Activated CD8-positive, alpha-beta memory T cell treated with anti-CD3 and anti-CD28 coated beads, Interleukin-2, amount 50 U/mL, for 48 hours (primary cell): ENCODE measurements around the gene WT1.

ENCODE experiments used
- DNase-seq: peaks from one replicate; pipeline ENCODE4 v3.0.0-alpha.2; 2020

WT1 gene

DNA sequence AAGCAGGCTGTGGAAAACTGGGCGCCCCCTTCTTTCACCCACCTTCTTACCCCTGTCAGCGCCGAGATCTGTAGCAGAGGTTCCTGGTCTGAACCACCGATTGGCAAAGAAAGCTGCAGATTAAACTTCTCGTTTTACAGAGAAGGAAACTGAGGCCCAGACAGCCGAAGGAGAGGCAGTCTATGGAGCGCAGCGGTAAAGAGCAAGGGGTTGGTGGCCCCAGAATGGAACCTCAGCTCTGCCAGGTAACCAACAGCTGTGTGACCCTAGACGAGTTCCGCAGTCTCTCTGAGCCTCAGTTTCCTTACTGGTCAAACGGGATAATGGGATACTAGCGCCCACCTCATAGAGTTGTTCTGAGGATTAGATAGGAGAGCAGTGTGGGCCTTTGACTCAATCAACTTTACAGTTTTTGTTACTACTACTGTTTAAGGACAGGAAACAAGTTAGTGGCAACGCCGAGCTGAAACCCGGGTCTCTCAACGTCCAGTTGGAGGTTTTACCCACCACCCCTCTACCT, 3.1 kb upstream of the WT1 start:
- no peak for DNase-seq

DNA sequence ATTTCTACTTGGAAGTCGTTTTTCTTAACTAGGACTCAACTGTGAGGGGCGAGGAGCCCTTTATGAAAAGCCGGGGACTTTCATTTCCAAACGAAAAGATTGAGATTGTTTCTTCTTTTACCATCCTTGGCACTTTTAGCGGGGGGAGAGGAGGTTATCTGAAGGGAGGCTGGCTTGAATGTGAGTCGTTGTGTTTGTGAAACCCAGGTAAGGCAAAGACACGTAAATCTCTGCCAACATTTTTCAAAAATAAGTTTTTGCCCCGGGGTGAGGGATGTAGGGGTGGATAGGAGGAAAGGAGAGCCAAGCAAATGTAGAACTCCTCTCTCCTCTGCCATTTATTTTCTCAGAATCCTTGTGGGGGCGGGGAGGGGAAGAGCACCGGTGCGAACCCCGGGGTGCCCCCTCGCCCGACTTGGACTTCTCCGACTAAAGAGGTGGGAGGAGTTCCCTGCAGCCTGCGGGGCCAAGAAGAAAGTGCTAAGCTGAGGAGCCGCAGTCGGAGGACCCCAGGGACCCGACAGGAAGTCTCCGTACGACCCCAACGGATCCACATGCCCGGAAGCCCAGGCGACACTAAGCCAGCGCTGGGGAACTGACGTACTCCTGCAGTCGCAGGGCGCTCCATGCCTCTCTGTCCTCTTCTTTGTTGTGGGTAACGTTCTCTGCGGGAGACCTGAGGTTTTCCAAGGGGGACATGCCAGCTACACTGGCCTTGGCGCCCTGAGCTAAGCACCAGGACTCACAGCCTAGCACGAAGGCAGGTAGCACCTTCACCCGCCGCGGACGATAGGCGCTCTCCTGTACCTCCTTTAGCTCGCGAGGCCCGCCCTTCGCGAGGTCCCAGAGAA, 2.4 kb upstream of the WT1 start:
- DNase-seq: peak; percentile 58

DNA sequence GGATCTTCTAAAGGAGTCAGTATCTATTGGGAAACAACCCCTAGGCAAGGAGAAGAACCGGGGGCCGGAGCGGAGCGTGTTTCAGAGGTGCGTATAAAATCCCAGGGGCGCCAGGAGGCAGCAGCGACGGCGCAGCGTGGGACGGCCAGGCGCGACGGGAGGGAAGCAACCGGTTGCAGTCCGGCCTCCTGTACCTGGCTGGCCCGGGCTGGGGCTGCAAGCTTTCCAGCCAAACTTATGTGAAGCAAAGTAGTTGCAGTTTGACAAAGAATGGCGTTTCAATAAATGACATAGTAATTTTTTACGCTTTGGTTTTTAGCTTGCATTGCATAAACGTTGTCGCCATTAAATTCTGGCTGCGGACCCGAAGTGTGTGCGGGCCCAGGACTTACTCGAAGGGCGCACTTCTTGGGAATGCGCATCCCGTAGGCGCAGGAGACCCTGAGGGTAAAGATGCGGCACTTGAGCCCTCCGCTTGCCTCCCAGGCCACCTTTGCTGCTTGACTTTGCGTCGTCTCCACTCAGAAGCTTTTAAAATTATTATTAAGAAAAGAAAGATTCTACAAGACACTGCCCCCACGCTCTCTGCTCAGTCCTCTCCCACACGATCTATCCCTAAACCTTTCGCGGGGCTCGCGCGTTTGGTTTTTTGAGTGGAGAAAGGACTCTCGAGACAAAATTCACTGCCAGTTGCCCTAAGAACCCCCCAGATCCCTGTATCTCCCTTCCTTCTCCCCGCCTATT, 1.6 kb upstream of the WT1 start:
- DNase-seq: peak; percentile 52

DNA sequence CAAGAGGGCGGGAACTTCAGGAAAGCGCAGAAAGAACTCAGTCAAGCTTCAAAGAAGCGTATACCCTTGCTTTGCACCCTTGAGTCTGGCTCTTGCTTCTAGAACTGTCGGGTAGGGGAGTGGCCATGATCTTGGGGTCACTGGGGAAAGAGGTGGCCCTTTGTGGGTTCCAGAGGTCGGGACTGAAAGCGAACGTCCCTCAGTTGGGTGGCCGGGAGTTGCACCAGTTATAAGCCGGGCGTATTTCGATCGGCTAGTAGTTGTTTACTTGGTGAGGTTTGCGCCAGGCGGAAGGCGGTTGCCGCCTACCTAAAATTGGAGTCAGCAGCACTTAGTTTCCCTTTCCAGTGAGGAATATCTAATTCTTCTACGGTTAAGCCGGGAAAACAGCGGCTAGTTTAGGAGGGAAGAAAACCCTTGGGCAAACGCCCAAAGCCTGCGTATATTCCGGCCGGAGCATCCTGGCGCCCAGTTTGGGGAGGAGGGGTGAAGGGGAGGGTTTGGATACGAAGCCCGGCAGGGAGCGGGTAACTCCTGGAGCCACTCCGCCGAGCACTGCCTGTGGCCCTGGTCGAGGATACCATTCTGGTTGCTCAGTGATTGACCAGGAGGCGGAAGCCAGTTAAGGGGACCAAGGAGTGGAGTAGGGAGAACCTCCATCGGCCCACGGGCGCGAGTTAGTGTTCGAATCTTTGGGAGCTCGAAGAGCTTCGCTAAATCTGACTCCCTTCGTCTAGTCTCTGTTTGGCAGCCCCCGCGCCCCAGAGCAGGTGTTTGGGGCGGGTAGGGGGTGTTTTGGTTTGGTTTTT, 807 bp upstream of the WT1 start:
- peak; percentile 53 for DNase-seq

DNA sequence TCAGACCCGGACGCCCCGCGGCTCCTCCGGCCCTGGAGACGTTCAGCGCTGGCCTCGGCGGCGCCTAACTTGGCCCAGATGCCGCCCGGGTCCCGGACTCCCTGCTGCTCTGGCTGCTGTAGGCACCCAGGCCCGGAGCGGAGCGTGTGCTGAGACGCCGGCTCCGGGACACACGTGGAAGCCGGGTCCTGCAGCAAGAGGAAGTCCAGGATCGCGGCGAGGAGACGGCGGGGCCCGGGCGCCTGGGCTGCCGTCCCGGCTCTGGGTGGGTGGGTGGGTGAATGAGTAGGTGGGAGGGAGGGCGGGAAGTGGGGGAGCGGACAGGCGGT, 223 bp downstream of the WT1 start:
- DNase-seq: no peak

DNA sequence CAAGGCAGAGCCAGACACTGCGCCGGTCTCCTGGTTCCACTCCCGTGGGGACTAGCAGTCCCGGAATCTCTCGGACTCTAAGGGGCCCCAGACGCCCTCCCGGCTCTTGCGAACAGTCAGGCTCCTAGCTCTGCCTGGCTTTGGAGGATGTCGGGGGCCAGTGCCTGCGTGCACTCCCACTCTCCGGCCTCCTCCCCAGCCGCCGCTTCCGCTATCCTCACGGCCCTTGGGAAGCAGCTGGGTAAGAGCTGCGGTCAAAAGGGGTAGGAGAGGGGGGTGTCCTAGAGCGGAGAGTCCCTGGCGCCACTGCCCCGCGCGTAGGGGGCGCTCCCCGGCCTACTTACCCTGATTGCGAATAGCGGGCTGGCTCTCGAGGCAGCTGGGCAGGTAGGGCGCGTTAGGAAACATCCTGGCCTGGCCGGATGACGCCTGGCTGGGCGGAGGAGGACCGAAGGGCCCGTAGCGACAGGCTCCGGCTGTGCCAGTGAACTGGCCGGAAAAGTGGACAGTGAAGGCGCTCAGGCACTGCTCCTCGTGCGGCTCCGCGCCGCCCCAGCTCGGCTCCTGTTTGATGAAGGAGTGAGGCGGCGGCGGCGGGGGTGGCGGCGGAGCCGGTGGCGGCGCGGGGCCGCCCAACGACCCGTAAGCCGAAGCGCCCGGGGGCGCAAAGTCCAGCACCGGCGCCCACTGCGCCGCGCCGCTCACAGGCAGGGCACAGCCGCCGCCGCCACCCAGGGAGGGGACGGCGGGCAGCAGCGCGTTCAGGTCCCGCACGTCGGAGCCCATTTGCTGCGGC, 785 bp downstream of the WT1 start:
- peak; percentile 56 for DNase-seq

DNA sequence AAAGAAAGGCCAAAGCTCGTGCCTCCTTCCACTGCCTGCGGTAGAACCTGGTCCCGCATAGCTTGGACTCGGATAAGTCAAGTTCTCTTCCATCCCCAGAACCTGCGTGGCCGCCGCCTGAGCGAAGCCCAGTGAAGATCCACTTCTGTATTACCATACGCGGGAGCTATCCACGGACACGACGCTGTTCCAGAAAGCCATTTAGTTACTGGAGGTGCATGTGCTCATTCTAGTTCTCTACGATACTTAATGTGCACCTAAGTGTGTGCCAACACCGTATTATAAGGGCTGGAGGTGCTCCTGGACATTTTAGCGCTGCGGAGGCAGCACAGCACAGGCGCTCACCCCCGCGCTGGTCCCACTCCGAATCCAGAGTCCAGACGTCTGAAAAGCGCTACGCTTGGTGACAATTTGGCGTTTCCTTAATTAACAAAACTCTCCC, 1.4 kb downstream of the WT1 start:
- DNase-seq: peak; percentile 53

DNA sequence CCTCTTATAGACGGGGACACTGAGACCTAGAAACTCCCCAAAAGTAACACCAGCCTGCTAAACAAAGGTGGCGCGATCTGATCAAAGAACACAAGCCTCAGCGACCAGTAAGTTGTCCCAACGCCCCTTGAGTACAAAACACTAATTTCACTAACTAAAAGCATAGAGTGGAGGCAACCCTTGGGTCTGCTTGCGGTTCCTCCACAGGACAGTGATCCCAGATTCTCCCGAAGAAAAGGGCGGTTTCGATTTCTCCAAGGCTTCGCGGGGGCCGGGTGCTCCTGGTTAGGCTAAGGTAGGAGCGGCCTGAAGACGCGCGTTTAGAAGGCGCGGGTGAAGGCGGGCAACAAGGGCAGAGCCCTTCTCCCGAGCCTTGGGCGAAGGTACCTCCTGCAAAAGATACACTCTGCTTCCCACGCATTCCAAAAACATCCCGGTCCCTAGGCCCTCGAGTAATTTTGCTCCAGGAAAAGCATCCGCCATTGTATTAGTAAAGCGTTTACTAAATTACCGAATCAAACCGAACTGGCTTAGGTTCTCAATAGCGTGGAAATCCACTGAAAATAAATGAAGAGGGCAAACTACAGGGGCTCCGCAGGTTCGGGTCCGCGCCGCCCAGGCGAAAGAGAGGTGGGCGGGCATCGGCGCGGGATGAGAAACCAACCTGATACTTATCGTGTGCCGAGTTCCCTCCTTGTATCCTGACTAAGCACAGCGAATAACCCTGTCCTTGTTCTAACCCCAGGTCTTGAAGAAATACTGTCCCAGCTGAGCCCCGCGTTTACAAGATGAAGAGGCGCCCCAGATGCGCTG, 2.0 kb downstream of the WT1 start:
- DNase-seq: peak; percentile 49

DNA sequence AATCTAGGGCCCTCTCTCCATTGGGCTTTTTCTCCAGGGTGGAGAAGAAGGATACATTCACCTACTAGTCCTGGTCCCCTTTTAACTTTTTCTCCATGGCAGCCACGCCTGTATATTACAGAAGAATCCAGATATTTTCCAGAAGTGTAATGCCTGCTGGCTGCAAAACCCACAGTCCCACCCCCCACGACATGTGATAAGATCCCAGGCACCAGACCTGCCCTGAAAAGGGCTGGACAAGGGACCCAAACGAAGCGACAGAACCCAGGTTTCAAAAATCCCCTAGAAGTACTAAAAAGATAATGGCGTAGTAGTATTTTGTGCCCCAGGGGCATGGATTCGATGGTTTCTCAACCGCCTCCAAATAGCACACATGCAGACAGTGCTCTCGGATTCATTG, 2.8 kb downstream of the WT1 start:
- no peak for DNase-seq

DNA sequence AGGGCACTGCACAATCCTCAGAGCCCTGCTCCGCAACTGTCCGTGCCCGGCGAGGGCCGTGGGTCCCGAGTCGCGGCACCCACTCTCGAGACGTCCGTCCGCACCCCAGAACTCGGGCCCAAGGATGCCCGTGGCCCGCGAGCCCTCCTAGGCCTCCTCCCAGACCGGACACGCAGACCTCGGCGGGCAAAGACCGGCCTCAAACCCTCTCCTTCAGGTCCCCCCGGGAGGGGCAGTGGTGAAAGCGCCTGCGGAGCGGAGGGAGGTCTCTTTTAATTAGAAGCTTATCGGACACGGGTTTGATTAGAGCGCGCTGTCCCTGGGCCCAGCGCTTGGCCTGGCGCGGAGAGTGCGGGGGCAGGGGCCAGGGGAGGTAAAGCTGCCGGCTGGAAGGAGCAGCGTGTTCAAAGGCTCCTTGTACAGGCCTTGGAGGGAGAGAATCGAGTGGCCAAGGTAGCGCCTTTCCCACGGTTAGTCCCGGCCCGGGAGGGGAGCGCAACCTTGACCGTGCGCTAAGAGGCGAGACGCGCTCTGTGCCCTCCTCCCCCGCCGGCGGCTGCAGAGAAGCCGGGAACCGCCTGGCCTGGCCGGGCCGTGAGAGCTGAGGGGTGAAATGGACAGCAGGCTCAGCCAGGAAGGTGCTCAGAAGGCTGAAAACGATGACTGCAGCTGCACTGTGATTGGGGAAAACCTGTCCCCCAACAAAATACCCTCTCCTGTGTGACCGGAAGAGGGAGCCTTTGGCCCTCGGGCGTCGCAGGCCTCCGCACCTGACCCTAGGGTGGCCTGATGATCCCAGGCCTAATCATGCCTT, 4.6 kb downstream of the WT1 start:
- DNase-seq: no peak

DNA sequence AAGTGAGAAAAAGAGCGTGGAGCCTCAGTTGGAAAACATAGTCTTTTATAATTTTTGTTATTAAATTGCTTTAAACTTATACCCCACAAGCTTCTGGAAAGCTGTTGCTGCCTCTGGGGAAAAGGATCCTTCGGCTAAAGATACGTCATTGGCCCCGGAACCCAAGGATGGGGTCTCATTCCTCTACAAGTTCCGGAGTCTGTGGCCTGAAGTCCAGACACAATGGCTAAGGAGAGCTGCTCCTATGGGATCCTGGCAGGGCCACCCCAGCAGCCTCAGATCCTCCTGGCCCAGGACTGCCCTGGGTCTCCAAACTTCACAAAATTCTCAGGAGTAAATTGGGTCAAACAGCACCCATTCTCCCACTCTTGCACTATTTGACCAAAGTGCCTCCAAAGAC, 5.9 kb downstream of the WT1 start:
- no peak for DNase-seq

DNA sequence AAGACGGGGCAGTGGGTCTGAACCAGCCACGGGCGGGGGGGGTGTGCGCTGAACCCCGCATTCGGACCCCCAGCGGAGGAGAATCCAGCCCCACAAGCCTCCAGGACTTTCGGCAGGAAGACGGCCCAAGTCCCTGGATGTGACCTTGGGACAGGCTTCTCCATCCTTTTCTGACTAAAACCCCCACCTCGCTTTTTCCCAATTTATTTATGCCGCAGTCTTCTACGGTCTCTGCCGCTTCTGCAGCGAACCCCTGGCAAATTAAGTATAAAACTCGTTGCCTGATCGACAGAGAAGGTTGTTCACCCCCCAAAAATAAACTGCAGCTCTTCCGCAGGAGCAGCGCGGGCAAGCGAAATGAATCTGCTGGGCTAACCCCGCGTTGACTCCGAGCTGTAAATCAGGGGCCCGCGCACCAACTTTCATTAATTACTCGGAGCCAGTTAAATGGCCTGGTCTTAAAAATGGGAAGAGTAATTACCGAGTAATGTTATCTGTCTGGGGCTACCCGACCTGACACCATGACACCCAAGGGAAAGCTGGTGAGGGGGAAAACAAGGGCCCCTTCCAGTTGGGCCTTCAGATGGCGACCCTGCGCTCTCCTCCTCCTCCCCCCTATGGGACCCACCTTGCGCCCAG, 6.6 kb downstream of the WT1 start:
- no peak for DNase-seq

DNA sequence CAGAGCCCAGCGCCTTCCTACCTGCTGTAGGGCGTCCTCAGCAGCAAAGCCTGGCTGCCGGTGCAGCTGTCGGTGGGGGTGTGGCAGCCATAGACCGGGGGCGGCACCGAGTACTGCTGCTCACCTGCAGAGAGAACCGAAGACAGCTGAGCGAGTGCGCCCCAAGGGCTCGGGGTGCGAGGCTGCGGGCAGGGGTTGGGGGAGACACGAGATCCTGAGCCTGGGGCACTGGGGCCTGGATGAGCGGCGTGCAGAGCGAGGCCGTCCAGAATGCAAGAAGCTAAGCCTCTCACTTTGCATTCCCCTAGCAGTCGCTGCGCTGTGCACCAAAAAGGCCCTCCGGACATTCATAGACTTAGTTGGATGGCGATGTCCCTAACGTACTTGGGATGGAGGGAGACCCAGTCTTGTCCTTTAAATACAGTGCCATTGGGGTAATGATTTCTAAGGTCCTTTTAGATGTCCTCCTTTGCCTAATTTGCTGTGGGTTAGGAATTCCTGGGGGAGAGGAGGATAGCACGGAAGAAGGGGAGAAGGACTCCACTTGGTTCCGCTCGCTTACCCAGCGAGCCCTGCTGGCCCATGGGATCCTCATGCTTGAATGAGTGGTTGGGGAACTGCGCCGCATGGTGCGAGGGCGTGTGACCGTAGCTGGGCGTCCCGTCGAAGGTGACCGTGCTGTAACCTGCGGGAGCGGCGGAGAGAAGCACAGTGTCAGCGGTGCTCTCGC, 7.2 kb downstream of the WT1 start:
- DNase-seq: peak; percentile 53

DNA sequence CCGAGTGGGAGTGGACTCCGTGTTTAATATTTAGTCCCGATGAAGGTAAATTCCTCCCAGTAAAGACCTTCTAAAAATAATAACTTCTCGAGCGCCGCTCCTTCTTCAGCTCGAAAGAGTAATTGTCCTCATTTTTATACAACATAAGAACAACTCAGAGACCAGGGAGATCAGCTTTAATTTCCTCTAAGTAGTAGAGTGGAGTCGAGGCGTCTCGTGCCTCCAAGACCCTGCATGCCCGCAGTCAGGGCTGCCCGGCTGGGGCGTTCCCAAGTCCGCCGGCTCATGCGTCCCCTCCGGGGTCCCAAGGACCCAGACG, 7.8 kb downstream of the WT1 start:
- no peak for DNase-seq

DNA sequence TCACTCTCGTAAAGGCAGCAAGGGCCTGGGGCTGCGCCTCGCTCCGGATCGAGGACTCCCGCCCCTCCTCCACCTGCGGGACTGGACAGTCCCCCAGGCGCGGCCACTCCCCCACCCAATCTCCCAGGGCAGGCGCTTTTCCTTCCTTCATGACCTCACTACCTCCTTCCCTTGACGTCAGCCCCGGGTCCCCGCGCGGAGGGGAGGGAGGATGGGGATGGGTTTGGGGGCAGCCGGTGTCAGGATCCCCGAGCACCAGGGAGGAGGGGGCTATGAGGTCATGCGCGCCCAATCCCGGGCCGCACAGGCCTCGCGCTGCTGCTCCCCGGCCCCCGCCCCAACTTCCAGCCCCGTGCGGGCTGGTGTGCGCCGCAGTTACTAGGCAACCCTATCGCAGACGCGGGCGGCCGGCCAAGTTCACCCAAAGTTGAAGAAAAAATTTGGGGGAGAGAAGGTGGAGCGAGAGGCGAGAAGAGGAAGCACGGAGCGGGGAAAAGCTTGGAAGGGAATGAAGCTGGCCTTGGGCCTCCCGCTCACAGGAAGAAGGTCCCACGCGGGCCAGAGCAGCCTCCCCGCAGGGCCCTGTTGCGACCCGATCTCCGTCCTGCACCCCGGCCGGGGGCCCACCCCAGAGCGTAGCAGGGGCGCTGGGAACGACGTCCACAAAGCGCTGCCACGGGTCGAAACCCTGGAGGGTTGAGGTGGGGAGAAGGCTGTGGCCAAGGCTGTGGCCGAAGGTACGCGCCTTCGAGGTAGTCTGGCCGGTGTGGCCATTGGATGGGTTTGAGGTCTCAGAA, 8.3 kb downstream of the WT1 start:
- no peak for DNase-seq

DNA sequence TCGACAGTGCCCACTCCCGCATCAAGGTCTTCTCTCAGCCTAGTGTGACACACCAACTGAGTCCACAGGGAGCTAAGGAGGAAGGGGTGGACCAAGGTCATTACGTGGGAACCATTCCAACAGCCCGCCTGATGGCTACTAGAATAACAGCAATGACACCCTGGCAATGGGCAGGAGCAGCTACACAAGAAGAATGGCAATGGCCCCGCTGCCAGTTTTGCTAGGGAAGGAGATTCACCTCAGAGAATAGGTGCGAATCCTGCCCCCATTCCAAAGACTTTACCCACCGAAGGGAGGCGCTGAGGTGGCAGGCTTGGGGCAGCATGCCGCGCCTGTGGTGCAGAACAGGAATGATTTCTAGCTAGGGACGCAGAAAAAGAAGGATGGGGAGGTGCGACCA, 9.1 kb downstream of the WT1 start:
- DNase-seq: no peak

DNA sequence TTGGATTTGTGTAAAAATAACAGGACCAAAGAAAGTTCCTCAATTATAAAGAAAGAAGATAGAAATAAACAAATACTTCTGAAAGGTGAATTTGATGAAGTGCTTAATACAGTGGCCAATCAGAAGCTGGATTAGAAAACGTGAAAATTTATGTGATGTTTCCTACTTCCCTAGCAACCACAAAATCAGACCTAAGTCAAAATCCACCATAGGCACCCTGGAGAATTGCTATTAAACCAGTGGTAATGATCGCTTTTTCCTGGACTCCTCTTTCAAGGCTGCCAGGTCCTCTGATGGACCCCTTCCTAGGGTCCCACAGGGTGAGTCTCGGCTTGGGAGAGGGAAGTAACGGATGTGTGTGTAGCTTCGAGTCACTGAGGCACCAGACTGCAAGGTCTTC, 9.6 kb downstream of the WT1 start:
- DNase-seq: no peak

DNA sequence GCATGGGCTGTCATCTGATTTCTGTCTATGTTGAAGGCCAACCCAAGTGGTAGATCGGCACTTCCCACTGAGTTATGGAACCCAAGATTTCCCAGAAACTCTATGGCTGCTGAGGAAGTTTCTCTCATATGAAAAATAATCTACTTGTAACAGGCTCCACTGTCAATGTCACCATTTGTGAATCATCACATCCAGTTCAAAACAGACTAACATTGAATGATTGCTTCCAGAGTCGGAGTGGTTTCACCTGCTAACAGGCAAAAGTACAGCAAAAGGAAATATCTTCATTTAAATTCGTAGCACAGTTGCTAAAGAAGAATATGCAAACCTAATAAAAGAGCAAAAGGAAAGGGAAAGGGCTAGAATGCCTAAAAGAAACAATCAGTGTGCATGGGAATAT, 12.8 kb downstream of the WT1 start:
- DNase-seq: no peak

DNA sequence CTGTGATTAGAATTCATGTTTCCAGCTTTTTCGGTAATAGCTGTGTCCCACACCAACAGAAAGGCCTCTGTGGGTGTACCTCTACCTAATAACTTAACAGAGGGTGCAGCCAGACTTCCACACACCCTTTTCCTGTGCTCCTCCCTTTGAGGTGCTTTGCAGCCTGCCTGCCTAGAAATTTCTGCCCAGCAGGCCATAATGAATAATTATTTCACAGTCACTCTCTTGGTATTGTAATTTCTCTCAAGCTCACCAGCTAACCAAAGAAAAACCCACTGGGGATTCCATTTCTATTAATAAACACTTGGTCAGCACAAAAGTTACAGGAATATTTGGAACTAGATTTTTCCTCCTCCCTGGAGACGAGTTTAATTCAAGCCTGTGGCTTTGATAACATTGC, 13.3 kb downstream of the WT1 start:
- DNase-seq: no peak
